ENCODE measurements around the gene SYTL2.

The SYTL2 gene

GRCh38 chr11:85732965-85733364 lies 78.0 kb downstream of the SYTL2 start:
- no peak for DNase-seq (ENCODE audit: low read depth in 1 of 2, low spot score in 1 of 2)

GRCh38 chr11:85726381-85726780 lies 84.6 kb downstream of the SYTL2 start:
- no peak for DNase-seq (ENCODE audit: low read depth in 1 of 2, low spot score in 1 of 2)

GRCh38 chr11:85725510-85726258 lies 85.3 kb downstream of the SYTL2 start:
- no peak for DNase-seq (ENCODE audit: low read depth in 1 of 2, low spot score in 1 of 2)

GRCh38 chr11:85724748-85725465 lies 86.0 kb downstream of the SYTL2 start:
- no peak for DNase-seq (ENCODE audit: low read depth in 1 of 2, low spot score in 1 of 2)

- no peak for DNase-seq (ENCODE audit: low read depth in 1 of 2, low spot score in 1 of 2)
These were observed 87.9 kb downstream of the SYTL2 start for GRCh38 chr11:85723088-85723487.

- no peak for DNase-seq (ENCODE audit: low read depth in 1 of 2, low spot score in 1 of 2)
These were observed 89.8 kb downstream of the SYTL2 start for GRCh38 chr11:85721191-85721590.

GRCh38 chr11:85718991-85719807 lies 91.7 kb downstream of the SYTL2 start:
- DNase-seq (ENCODE audit: low read depth in 1 of 2, low spot score in 1 of 2), result no peak

- no peak for DNase-seq (ENCODE audit: low read depth in 1 of 2, low spot score in 1 of 2)
These were observed 92.6 kb downstream of the SYTL2 start for GRCh38 chr11:85718126-85718943.

GRCh38 chr11:85717429-85717828 lies 93.5 kb downstream of the SYTL2 start:
- DNase-seq (ENCODE audit: low read depth in 1 of 2, low spot score in 1 of 2), result no peak

- DNase-seq (ENCODE audit: low read depth in 1 of 2, low spot score in 1 of 2), result no peak
These were observed 98.0 kb downstream of the SYTL2 start for GRCh38 chr11:85712953-85713352.

- DNase-seq (ENCODE audit: low read depth in 1 of 2, low spot score in 1 of 2), result no peak
These were observed 100.0 kb downstream of the SYTL2 start for GRCh38 chr11:85710917-85711316.

GRCh38 chr11:85709941-85710702 lies 100.8 kb downstream of the SYTL2 start:
- no peak for DNase-seq (ENCODE audit: low read depth in 1 of 2, low spot score in 1 of 2)

- no peak for DNase-seq (ENCODE audit: low read depth in 1 of 2, low spot score in 1 of 2)
These were observed 105.1 kb downstream of the SYTL2 start for GRCh38 chr11:85705800-85706199.

- no peak for DNase-seq (ENCODE audit: low read depth in 1 of 2, low spot score in 1 of 2)
These were observed 106.0 kb downstream of the SYTL2 start for GRCh38 chr11:85704967-85705366.

GRCh38 chr11:85699957-85700741 lies 110.8 kb downstream of the SYTL2 start:
- DNase-seq (ENCODE audit: low read depth in 1 of 2, low spot score in 1 of 2), result no peak

- no peak for DNase-seq (ENCODE audit: low read depth in 1 of 2, low spot score in 1 of 2)
These were observed 112.7 kb downstream of the SYTL2 start for GRCh38 chr11:85698195-85698594.

- DNase-seq (ENCODE audit: low read depth in 1 of 2, low spot score in 1 of 2), result no peak
These were observed 113.2 kb downstream of the SYTL2 start for GRCh38 chr11:85697747-85698146.

- DNase-seq (ENCODE audit: low read depth in 1 of 2, low spot score in 1 of 2), result no peak
These were observed 115.4 kb downstream of the SYTL2 start for GRCh38 chr11:85695546-85695945.

- no peak for DNase-seq (ENCODE audit: low read depth in 1 of 2, low spot score in 1 of 2)
These were observed 116.5 kb downstream of the SYTL2 start for GRCh38 chr11:85694385-85694980.

All from activated T-helper 1 cell treated with anti-CD3 and anti-CD28 coated beads, Interleukin-2, amount 50 U/mL, for 16 hours (primary cell).